ENCODE measurements around the gene WDFY2. TPM values are rescaled to one million over a fixed set of nuclear protein-coding genes. Genes with fewer than 3 reads are reported as not detected.

Gene WDFY2
- total and polyA plus RNA-seq, 8 donors = 1.4 to 22.6 (median 10.4) TPM

- H3K4me1 ChIP-seq = peaks cover 20 to 37% (median 26%) of the 10 kb centered on the region in 4 donors
- no peak overlapping the region for H3K4me3 ChIP-seq
- no peak for TF ChIP-seq EP300 (IDR thresholded peaks at IDR 0.05)
- TF ChIP-seq CTCF (IDR thresholded peaks at IDR 0.05) = peak in 5 of 7 experiments; percentile 27 to 74 (median 39)
- TF ChIP-seq POLR2AphosphoS5 (IDR thresholded peaks at IDR 0.05) = peak in 1 of 3 donors; percentile 59
- TF ChIP-seq POLR2A (IDR thresholded peaks at IDR 0.05) = no peak
- peaks cover 7 to 25% (median 19%) of the 10 kb centered on the region in 4 donors for H3K36me3 ChIP-seq
- H3K27ac ChIP-seq = no peak overlapping the region
- no peaks in the 10 kb centered on the region for H3K9me3 ChIP-seq
- intact Hi-C loops (cut with DNase I; ENCODE audit: low total_unique reads) = loop anchor here (10.0 kb wide), 1 partner anchor 353 kb away; no protein-coding TSS in a partner anchor
- peak; percentile 74 to 91 for DNase-seq
- 65 to 72% (median 68%) methylated on average over 12 of the region's 12 CpGs for WGBS, 5 donors
- no peaks in the 10 kb centered on the region for H3K27me3 ChIP-seq
Measured at GRCh38 chr13:51797664-51798488, 213.6 kb downstream of the WDFY2 start.

GRCh38 chr13:51799261-51799660 is 215.0 kb downstream of the WDFY2 start:
- Histone ChIP-seq H3K4me3 (no peak overlapping the region), H3K36me3 (peaks cover 7 to 25% (median 19%) of the 10 kb centered on the region in 4 donors), H3K27ac (no peak overlapping the region), H3K27me3 (no peaks in the 10 kb centered on the region), H3K4me1 (peaks cover 24 to 37% (median 28%) of the 10 kb centered on the region in 4 donors), H3K9me3 (no peaks in the 10 kb centered on the region)
- WGBS, 5 donors = 90 to 94% (median 92%) methylated on average over 9 to 12 of the region's 12 CpGs
- intact Hi-C loops (cut with DNase I; ENCODE audit: low total_unique reads) = loop anchor here (10.0 kb wide), 1 partner anchor 354 kb away; no protein-coding TSS in a partner anchor
- no peak for DNase-seq
- TF ChIP-seq POLR2A (IDR thresholded peaks at IDR 0.05) (no peak), CTCF (IDR thresholded peaks at IDR 0.05) (no peak), POLR2AphosphoS5 (IDR thresholded peaks at IDR 0.05) (no peak), EP300 (IDR thresholded peaks at IDR 0.05) (no peak)

- TF ChIP-seq POLR2AphosphoS5 (IDR thresholded peaks at IDR 0.05) (no peak), POLR2A (IDR thresholded peaks at IDR 0.05) (no peak), CTCF (IDR thresholded peaks at IDR 0.05) (no peak), EP300 (IDR thresholded peaks at IDR 0.05) (no peak)
- no peaks in the 10 kb centered on the region for H3K27me3 ChIP-seq
- H3K4me1 ChIP-seq = peaks cover 26 to 49% (median 39%) of the 10 kb centered on the region in 4 donors
- 76 to 87% (median 82%) methylated on average over 5 of the region's 5 CpGs for WGBS, 5 donors
- peaks cover 7 to 25% (median 19%) of the 10 kb centered on the region in 4 donors for H3K36me3 ChIP-seq
- no peak overlapping the region for H3K4me3 ChIP-seq
- H3K27ac ChIP-seq = peak overlapping the region in 4 of 5 donors; percentile 12 to 100 (median 99)
- no peak for DNase-seq
- no peaks in the 10 kb centered on the region for H3K9me3 ChIP-seq
- intact Hi-C loops (cut with DNase I; ENCODE audit: low total_unique reads) = no loop called here
Measured at GRCh38 chr13:51800486-51800885, 216.2 kb downstream of the WDFY2 start.

- intact Hi-C loops (cut with DNase I; ENCODE audit: low total_unique reads) = no loop called here
- peak; percentile 78 to 92 for DNase-seq
- Histone ChIP-seq H3K27me3 (no peaks in the 10 kb centered on the region), H3K27ac (peak overlapping the region; percentile 64 to 100 (median 100)), H3K9me3 (no peaks in the 10 kb centered on the region), H3K4me3 (no peak overlapping the region), H3K4me1 (peaks cover 26 to 53% (median 43%) of the 10 kb centered on the region in 4 donors), H3K36me3 (peaks cover 7 to 15% (median 13%) of the 10 kb centered on the region in 4 donors)
- WGBS, 5 donors = 26 to 43% (median 32%) methylated on average over 7 of the region's 7 CpGs
- TF ChIP-seq EP300 (IDR thresholded peaks at IDR 0.05) (no peak), CTCF (IDR thresholded peaks at IDR 0.05) (peak in 2 of 7 experiments; percentile 13 to 20), POLR2AphosphoS5 (IDR thresholded peaks at IDR 0.05) (peak in 2 of 3 donors; percentile 24 to 27)
Measured at GRCh38 chr13:51801631-51802099, 217.4 kb downstream of the WDFY2 start.

All from stomach (tissue), 9 donors.